ENCODE data around the gene FARSB.
A peak's percentile ranks its signal among the peaks of the same experiment; 100 is the strongest.

The FARSB gene

DNA sequence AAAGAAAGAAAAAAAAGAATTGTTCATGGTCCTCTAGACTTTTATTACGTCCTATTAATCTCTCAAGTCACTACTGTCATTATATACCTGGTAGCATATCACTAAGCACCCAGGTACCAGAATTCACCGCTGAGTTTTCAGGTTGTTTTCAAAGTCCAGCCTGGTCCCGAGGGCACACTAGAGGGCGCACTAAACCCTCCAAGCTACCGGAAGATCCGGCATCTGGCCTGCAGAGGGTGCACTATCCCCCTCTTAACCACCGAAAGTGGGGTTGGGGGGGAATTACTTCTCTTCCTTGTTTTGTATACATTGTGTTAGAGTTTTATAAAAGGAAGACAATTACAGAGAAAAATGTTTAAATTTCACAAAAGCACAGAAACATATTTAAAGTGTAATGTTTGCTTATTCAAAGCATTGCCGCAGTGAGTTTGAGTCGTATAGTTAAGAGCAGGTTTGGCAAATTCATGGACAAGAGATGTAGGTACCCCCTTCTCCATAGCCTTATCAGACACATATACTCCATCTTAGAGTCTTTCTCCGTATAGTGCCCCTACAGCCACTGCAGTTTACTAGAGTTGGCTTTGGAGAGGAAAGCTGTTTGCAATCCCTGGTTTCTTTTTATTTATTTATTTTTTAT lies 34.8 kb upstream of the FARSB start:
- TF ChIP-seq, protein P1, sequence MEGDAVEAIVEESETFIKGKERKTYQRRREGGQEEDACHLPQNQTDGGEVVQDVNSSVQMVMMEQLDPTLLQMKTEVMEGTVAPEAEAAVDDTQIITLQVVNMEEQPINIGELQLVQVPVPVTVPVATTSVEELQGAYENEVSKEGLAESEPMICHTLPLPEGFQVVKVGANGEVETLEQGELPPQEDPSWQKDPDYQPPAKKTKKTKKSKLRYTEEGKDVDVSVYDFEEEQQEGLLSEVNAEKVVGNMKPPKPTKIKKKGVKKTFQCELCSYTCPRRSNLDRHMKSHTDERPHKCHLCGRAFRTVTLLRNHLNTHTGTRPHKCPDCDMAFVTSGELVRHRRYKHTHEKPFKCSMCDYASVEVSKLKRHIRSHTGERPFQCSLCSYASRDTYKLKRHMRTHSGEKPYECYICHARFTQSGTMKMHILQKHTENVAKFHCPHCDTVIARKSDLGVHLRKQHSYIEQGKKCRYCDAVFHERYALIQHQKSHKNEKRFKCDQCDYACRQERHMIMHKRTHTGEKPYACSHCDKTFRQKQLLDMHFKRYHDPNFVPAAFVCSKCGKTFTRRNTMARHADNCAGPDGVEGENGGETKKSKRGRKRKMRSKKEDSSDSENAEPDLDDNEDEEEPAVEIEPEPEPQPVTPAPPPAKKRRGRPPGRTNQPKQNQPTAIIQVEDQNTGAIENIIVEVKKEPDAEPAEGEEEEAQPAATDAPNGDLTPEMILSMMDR (IDR thresholded peaks at IDR 0.05; ENCODE audit: control insufficient read depth, extremely low read depth, insufficient read depth): peak; percentile 99
- peak; percentile 41 for DNase-seq (ENCODE audit: low read depth)
- H3K4me3 ChIP-seq (ENCODE audit: low read depth, low read length): no peak overlapping the region

- DNase-seq (ENCODE audit: low read depth): no peak
- H3K4me3 ChIP-seq (ENCODE audit: low read depth, low read length): no peak overlapping the region
- TF ChIP-seq, protein P1 (IDR thresholded peaks at IDR 0.05; ENCODE audit: control insufficient read depth, extremely low read depth, insufficient read depth): no peak
Measured at GRCh38 chr2:222689322-222689721, 33.4 kb upstream of the FARSB start.

- DNase-seq (ENCODE audit: low read depth): no peak
Measured at GRCh38 chr2:222688917-222689316, 33.0 kb upstream of the FARSB start.

DNA sequence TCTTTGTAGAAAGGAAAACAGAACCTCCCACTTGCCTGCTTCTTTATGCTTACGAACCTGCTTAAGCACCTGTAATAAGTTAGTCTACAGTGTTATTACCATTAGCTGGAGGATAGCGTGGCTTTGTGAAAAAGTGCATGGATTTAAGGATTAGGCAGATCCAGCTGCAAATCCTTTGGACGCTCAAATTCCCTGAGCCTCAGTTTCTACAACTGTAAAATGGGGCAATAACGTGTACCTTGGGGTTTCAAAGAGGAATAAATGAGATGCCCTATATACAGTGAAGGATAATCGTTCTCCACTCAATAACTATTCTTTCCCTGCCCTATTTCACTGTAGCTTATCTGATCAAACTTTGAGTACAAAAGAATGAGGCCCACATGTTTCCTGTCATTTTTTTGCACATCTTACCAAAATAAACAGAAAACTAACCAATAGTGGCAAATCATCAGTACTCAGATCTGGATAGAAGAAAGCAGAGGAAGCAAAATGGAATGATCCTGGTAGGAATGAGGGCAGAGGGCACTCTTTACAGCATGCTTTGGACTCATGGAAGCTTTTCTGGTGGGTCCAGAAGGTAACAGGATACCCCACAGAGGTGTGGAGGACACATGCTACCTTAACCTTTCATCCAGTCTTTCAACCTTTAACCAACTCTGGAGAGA lies 30.3 kb upstream of the FARSB start:
- no peak overlapping the region for H3K4me3 ChIP-seq (ENCODE audit: low read depth, low read length)
- TF ChIP-seq, protein P1 (IDR thresholded peaks at IDR 0.05; ENCODE audit: control insufficient read depth, extremely low read depth, insufficient read depth): no peak
- no peak for DNase-seq (ENCODE audit: low read depth)

More at GRCh38 chr2:222688917-222689316, 33.0 kb upstream of the FARSB start:
- H3K4me3 ChIP-seq (ENCODE audit: low read depth, low read length): no peak overlapping the region
- TF ChIP-seq, protein P1 (IDR thresholded peaks at IDR 0.05; ENCODE audit: control insufficient read depth, extremely low read depth, insufficient read depth): no peak

DNA sequence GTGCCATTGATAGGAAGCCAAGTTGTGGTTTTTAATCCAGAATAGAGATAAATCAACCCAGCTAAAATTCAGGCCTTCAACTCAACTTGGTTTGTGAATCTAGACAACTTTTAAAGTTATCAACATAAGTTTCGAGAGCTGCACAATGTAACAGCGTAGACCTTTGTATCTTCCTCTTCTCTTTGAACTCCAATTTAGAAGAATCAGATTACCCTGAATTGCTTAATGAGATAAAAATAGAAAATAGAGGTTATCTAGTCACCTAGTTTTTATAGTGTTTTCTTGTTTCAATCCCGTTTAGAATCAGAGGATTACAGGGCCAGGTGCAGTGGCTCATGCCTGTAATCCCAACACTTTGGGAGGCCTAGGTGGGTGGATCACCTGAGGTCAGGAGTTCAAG lies 27.9 kb upstream of the FARSB start:
- DNase-seq (ENCODE audit: low read depth): no peak
- TF ChIP-seq, protein P1 (IDR thresholded peaks at IDR 0.05; ENCODE audit: control insufficient read depth, extremely low read depth, insufficient read depth): no peak
- no peak overlapping the region for H3K4me3 ChIP-seq (ENCODE audit: low read depth, low read length)

DNA sequence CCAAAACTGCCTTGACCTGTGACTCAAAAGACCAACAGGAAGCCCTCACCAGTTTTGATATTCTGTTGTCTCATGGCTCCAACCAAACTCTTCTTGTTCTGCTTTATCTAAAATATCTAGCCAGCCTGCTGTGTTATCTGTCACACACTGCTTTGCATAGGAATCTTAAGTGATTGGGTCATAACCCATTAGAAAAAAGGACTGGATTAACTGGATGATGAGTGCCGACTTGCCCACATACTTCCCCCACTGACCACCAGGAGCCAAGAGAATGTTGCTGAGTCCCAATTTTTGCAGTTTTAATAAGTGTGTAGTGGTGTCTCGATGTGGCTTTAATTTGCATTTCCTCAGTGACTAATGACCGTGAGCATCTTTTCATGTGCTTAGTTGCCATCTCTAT lies 22.1 kb upstream of the FARSB start:
- TF ChIP-seq, protein P1 (IDR thresholded peaks at IDR 0.05; ENCODE audit: control insufficient read depth, extremely low read depth, insufficient read depth): no peak
- DNase-seq (ENCODE audit: low read depth): no peak
- no peak overlapping the region for H3K4me3 ChIP-seq (ENCODE audit: low read depth, low read length)

Data from LNCaP clone FGC (cell line).